Measurements from ENCODE around the gene ABCA6.

DNA sequence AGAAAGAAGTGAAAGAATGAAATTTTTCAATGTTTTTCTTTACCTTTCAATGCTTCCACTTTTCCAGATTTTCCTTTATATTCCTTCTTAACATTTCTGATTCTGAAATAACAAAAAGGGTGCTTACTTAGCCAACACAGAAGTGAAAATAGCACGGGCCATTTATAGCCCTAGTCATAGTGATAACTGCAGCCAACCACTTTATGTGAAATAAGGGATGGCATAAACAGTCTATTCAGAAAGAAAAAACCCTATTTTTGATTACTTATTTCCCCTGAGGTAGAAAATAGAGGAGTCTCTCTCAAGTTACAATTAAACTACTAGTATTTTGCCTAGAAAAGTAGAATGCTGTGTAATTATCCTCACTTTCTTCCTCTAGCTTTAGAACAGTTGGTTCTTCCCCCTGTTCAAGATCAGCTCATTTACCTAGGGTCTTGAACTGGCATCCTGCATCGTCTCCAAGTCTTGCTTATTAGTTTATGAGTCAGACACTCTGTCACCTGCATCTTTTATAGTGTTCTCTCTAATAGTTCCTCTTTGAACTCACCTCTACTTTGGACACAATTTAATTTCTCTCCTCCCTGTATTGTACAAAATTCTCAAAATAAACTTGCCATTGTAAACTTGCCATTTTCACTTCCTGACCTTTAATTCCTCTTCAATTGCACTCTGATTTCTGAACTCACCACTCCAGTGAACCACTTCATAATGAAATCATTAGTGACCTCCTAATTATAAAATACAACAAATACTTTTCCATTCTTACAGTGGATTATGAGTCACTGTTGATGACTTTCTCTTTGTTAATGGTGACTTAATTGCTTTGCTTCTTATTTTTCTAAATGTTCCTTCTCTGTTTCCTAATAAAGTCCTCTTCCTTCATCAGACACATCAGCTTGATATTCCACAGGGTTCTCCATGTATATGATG is 23.6 kb downstream of the ABCA6 start:
- no peak for TF ChIP-seq EZH2phosphoT487 (IDR thresholded peaks at IDR 0.05; ENCODE audit: low read length)
- TF ChIP-seq, protein P1, sequence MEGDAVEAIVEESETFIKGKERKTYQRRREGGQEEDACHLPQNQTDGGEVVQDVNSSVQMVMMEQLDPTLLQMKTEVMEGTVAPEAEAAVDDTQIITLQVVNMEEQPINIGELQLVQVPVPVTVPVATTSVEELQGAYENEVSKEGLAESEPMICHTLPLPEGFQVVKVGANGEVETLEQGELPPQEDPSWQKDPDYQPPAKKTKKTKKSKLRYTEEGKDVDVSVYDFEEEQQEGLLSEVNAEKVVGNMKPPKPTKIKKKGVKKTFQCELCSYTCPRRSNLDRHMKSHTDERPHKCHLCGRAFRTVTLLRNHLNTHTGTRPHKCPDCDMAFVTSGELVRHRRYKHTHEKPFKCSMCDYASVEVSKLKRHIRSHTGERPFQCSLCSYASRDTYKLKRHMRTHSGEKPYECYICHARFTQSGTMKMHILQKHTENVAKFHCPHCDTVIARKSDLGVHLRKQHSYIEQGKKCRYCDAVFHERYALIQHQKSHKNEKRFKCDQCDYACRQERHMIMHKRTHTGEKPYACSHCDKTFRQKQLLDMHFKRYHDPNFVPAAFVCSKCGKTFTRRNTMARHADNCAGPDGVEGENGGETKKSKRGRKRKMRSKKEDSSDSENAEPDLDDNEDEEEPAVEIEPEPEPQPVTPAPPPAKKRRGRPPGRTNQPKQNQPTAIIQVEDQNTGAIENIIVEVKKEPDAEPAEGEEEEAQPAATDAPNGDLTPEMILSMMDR (IDR thresholded peaks at IDR 0.05; ENCODE audit: low read length) = no peak
- no peak for TF ChIP-seq EZH2 (optimal IDR thresholded peaks at IDR 0.05; ENCODE audit: low read depth, low read length)
